ENCODE data around the gene PXT1.

DNA sequence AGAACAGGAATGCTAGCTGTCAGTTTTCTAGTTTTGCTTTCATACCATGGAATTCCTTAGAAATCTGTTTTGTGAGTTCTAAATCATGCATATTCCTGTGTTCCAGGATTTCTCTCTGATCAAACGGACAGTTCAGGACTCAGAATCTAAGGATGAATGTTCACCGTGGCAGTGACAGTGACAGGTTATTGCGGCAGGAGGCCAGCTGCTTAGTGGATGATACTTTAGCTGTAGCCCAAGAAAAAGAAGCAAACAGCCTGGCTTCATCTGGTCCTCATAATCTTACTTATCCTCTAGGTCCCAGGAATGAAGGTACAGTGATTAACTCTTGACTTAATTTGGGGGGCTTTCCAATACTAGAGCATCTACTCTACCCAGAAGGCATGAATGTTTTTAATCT is 27.3 kb upstream of the PXT1 start:
- TF ChIP-seq, protein P1, sequence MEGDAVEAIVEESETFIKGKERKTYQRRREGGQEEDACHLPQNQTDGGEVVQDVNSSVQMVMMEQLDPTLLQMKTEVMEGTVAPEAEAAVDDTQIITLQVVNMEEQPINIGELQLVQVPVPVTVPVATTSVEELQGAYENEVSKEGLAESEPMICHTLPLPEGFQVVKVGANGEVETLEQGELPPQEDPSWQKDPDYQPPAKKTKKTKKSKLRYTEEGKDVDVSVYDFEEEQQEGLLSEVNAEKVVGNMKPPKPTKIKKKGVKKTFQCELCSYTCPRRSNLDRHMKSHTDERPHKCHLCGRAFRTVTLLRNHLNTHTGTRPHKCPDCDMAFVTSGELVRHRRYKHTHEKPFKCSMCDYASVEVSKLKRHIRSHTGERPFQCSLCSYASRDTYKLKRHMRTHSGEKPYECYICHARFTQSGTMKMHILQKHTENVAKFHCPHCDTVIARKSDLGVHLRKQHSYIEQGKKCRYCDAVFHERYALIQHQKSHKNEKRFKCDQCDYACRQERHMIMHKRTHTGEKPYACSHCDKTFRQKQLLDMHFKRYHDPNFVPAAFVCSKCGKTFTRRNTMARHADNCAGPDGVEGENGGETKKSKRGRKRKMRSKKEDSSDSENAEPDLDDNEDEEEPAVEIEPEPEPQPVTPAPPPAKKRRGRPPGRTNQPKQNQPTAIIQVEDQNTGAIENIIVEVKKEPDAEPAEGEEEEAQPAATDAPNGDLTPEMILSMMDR (IDR thresholded peaks at IDR 0.05), result no peak
- TF ChIP-seq EZH2 (IDR thresholded peaks at IDR 0.05), result no peak

All from neural progenitor cell (in vitro differentiated cells).